GM03348 (cell line): ENCODE data around the gene SLC24A1.
"Not testable (repeated sequence)": the region's sequence is repeated elsewhere in the genome, so short reads cannot be mapped to it uniquely, and the experiment has no call there.

Experiments
- DNase-seq: peaks from one replicate; pipeline ENCODE4 v3.0.0; 2012; ENCODE audit warnings: low spot score

SLC24A1 gene

DNA sequence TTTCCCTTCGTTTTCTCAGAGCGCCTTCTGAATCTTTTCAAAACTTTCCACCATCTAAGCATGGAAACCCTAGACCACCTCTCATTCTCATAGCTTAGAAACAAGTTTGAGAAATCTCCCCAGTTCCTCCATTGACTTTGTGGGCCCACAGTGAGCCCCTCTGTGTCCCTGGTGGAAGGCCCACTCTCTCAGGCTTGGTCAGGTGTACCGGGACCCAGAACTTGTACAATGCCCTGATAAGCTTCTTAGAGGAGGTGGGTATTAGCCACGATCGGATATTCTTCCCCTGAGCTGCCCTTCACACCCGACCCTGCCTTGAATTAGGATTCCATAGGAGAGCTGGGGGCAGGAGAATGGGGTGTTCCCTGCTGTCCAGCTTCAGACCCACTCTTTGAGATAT lies at the start of gene SLC24A1:
TSS of gene SLC24A1 (plus strand) at position 301 of the 400 bp plus-strand sequence. CDS start 2,143 bp downstream, outside the sequence.
- DNase-seq = no peak

DNA sequence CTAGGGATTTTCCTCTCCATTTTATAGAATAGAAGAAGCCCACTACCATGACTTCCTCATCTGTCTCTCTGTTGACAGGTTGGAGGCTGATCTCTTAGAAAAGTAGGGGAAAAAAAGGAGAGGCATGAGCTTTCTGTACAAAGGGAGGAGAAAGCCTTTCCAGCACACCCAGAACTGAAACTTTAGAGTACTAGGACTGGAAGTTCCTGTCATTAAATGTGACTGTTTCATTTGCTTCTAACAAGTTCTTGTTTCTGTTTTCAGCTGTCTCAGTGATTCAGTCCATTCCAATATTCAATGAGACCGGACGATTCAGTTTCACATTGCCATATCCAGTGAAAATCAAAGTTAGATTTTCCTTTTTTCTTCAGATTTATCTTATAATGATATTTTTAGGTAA lies 49.8 kb upstream of the SLC24A1 start:
- DNase-seq = no peak

GRCh38 chr15:65576664-65577063 lies 45.1 kb upstream of the SLC24A1 start:
- peak; percentile 41 for DNase-seq

DNA sequence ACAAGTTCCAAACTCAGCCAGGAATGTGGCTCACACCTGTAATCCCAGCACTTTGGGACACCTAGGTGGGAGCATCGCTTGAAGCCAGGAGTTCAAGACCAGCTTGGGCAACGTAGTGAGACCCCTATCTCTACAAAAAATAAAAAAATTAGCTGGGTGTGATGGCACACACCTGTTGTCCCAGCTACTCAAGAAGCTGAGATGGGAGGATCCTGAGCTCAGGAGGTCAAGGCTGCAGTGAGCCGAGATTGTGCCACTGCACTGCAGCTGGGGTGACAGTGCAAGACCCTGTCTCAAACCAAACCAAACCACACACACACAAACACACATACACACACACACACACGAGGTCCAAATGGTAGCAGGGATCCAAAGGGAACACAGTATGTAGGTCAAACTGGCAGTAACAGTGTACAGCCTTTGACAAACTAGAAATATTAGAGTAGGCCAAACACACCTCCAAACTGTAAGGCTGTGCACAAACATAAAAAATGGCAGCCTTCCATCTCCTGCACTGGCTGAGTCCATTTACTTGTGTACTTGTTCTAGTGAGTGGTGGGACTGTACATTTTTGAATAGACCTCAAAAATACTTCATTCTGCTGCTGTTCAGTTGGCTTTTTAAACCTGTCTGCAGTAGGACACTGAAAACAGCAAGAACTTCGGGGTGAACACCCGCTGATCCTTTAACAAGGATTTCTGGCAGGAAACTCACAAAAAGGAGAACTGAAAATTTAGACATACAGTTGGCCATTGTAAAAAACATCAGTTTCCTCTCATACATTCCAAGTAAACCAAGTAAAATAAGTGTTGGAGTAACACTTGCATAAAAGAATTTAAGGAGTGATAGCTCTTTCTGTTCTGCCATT lies 44.4 kb upstream of the SLC24A1 start:
- no peak for DNase-seq

GRCh38 chr15:65578904-65579728 lies 42.6 kb upstream of the SLC24A1 start:
- no peak for DNase-seq

- DNase-seq = no peak
Observed at GRCh38 chr15:65579762-65580161, 42.0 kb upstream of the SLC24A1 start.

- peak; percentile 82 for DNase-seq
Observed at GRCh38 chr15:65580287-65580686, 41.5 kb upstream of the SLC24A1 start.

- DNase-seq = no peak
Observed at GRCh38 chr15:65583701-65584100, 38.0 kb upstream of the SLC24A1 start.

- no peak for DNase-seq
Observed at GRCh38 chr15:65584241-65584640, 37.5 kb upstream of the SLC24A1 start.

DNA sequence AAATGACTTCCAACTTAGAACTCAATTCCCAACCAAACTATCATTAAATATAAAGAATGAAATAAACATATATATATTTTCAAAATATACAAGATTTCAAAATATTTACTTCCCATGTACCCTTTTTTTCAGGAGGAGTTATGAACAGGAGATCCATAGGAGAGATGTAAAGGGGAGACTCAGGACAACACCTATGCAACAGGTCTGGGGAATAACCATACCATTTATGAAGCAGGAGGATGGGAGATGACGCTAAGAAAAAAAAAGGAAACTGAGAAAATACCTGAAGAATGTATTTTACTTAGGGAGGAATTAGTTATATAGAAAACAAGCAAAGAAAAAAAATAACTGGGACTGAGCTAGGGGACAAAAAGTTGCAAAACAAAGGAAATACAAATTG lies 34.6 kb upstream of the SLC24A1 start:
- no peak for DNase-seq

- no peak for DNase-seq
Observed at GRCh38 chr15:65595960-65596359, 25.8 kb upstream of the SLC24A1 start.

GRCh38 chr15:65598468-65598867 lies 23.3 kb upstream of the SLC24A1 start:
- no peak for DNase-seq

- DNase-seq = no peak
Observed at GRCh38 chr15:65599677-65600076, 22.1 kb upstream of the SLC24A1 start.

DNA sequence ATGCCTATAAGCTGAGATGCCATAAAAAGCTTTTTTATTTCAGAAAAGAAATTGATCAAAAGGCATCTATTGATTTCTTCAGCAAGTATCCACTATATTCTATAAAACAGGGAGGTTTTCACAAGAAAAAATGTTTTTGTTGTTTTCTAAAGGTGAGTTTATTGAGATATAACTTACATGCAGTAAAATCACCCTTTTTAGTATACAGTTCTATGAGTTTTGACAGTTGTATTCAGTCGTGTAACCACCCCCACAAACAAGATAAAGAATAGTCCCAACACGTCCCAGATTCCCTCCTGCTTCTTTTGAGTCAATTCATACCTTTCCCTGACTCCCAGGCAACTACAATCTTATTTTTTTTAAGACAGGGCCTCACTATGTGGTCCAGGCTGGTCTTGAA lies 18.6 kb upstream of the SLC24A1 start:
- no peak for DNase-seq

DNA sequence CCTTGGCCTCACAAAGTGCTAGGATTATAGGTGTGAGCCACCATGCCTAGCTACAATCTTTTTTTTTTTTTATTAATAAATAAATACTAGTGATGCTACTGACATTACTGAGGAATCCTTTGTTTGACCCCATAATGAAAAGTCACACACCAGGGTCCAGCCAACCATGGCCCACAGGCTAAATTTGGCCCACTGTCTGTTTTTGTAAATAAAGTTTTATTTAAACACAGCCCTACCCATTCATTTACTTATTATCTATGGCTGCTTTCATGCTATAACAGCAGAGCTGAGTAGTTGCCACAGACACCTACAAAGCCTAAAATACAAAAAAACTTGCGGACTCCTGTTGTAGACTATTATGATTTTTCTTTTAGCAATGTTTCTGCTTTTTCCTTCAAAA lies 18.2 kb upstream of the SLC24A1 start:
- no peak for DNase-seq

GRCh38 chr15:65610871-65611718 lies 10.6 kb upstream of the SLC24A1 start, which contains the start of gene INTS14:
TSS of gene INTS14 (minus strand) at chr15:65611131. CDS start at chr15:65607380, 3,751 bp downstream.
- DNase-seq = peak; percentile 99

- no peak for DNase-seq
Observed at GRCh38 chr15:65611888-65612615, 9.7 kb upstream of the SLC24A1 start.

DNA sequence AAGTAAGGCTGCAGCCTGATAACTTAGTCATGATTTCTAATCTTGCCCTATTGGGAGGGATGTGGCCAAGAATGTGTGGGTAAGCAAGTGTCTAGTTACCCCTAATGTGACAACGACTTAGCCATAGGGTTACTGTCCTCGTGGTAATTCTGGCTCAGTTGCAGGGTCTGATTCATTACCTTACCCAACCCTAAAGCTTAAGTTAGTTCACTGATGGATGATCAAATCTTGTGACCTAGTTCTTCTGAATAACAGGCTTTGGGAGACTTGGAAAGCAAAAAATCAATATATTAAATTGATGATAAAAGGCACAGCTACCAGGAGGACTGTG lies 9.2 kb upstream of the SLC24A1 start:
- DNase-seq = peak; percentile 14

- DNase-seq = no peak
Observed at GRCh38 chr15:65612949-65613744, 8.6 kb upstream of the SLC24A1 start.

DNA sequence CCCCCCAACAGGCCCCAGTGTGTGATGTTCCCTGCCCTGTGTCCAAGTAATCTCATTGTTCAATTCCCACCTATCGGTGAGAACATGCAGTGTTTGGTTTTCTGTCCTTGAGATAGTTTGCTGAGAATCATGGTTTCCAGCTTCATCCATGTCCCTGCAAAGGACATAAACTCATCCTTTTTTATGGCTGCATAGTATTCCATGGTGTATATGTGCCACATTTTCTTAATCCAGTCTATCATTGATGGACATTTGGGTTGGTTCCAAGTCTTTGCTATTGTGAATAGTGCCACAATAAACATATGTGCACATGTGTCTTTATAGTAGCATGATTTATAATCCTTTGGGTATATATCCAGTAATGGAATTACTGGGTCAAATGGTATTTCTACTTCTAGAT lies 5.9 kb upstream of the SLC24A1 start:
- DNase-seq = not testable (repeated sequence)
